Ascending aorta (tissue), 2 donors: Measurements from ENCODE around the gene HOXB3. TPM values are rescaled to one million over a fixed set of nuclear protein-coding genes. Genes with fewer than 3 reads are reported as not detected.

ENCODE experiments used
- DNase-seq, 2 donors: peaks; one replicate each; pipeline ENCODE4 v3.0.0-alpha.2; 2019; ENCODE audit warnings: low spot score in 2 of 2
- H3K27ac ChIP-seq, 2 donors: fragments of 200-600 bp; sonication (generic); one replicate each; pipeline ENCODE4 v1.5.1; 2016 to 2017; ENCODE audit warnings: mild to moderate bottlenecking in 1 of 2
- H3K27me3 ChIP-seq: fragments of 200-600 bp; sonication (generic); one replicate; pipeline ENCODE4 v1.5.1; 2017
- H3K36me3 ChIP-seq, 2 donors: fragments of 200-600 bp; sonication (generic); one replicate each; pipeline ENCODE4 v1.5.1; 2016
- H3K4me1 ChIP-seq, 2 donors: fragments of 200-600 bp; sonication (generic); one replicate each; pipeline ENCODE4 v1.5.1; 2016 to 2017; ENCODE audit warnings: mild to moderate bottlenecking in 1 of 2
- H3K4me3 ChIP-seq, 2 donors: fragments of 200-600 bp; sonication (generic); one replicate each; pipeline ENCODE4 v1.5.1; 2016 to 2017; ENCODE audit warnings: mild to moderate bottlenecking in 1 of 2
- H3K9me3 ChIP-seq, 2 donors: fragments of 200-600 bp; sonication (generic); one replicate each; pipeline ENCODE4 v1.5.1; 2016
- CTCF ChIP-seq, 3 experiments: fragments of 200-600 bp in 2 of 3; fragments of 450-650 bp in 1 of 3; sonication (generic) in 2 of 3; IDR thresholded peaks; one replicate each; pipeline ENCODE4 v1.5.1; 2016 to 2019; ENCODE audit warnings: antibody characterized with exemption in 3 of 3, mild to moderate bottlenecking in 1 of 3, moderate library complexity in 1 of 3
- intact Hi-C: fragments of 100-400 bp; cut with DNase I; formaldehyde crosslinking; loops from one replicate; pipeline ENCODE4 v1.15.1; 2023
- total RNA-seq: library from RNA; depleted of rRNA; stranded (reverse); fragments of >200 nt; gene quantifications from one replicate; pipeline ENCODE4 v1.1.0, GENCODE V29; 2016

Gene HOXB3
- total RNA-seq, 1 donor from 2014 or later, result 19.3 TPM

- intact Hi-C loops, result no loop called here
- no peak for TF ChIP-seq CTCF (IDR thresholded peaks at IDR 0.05)
- no peaks in the 10 kb centered on the region for H3K27me3 ChIP-seq
- no peak overlapping the region for H3K4me3 ChIP-seq
- H3K9me3 ChIP-seq, result no peaks in the 10 kb centered on the region
- H3K4me1 ChIP-seq, result peaks cover 1 to 26% of the 10 kb centered on the region in 2 donors
- no peaks in the 10 kb centered on the region for H3K36me3 ChIP-seq
- H3K27ac ChIP-seq, result peak overlapping the region; percentile 22 to 33
- no peak for DNase-seq
Observed at GRCh38 chr17:48588074-48588415, 2.0 kb downstream of the HOXB3 start.

GRCh38 chr17:48587276-48588073 is 2.6 kb downstream of the HOXB3 start:
- peaks cover 0 to 29% of the 10 kb centered on the region in 2 donors for H3K4me1 ChIP-seq
- peak overlapping the region; percentile 22 to 33 for H3K27ac ChIP-seq
- no peak for TF ChIP-seq CTCF (IDR thresholded peaks at IDR 0.05)
- H3K4me3 ChIP-seq, result no peak overlapping the region
- no peaks in the 10 kb centered on the region for H3K9me3 ChIP-seq
- no peaks in the 10 kb centered on the region for H3K36me3 ChIP-seq
- H3K27me3 ChIP-seq, result no peaks in the 10 kb centered on the region
- DNase-seq, result no peak
- intact Hi-C loops, result no loop called here

GRCh38 chr17:48586355-48587258 is 3.4 kb downstream of the HOXB3 start:
- no peak for TF ChIP-seq CTCF (IDR thresholded peaks at IDR 0.05)
- Histone ChIP-seq H3K27me3 (no peaks in the 10 kb centered on the region), H3K36me3 (no peaks in the 10 kb centered on the region), H3K9me3 (no peaks in the 10 kb centered on the region), H3K27ac (peak overlapping the region; percentile 96 to 97), H3K4me1 (peaks cover 0 to 29% of the 10 kb centered on the region in 2 donors), H3K4me3 (peak overlapping the region; percentile 64 to 72)
- DNase-seq, result no peak
- intact Hi-C loops, result no loop called here

- H3K36me3 ChIP-seq, result no peaks in the 10 kb centered on the region
- H3K27ac ChIP-seq, result peak overlapping the region; percentile 96 to 97
- H3K4me3 ChIP-seq, result peak overlapping the region; percentile 64 to 72
- no peaks in the 10 kb centered on the region for H3K9me3 ChIP-seq
- no peaks in the 10 kb centered on the region for H3K27me3 ChIP-seq
- peaks cover 0 to 32% of the 10 kb centered on the region in 2 donors for H3K4me1 ChIP-seq
- intact Hi-C loops, result no loop called here
- TF ChIP-seq CTCF (IDR thresholded peaks at IDR 0.05), result no peak
- DNase-seq, result no peak
Observed at GRCh38 chr17:48584223-48584741, 5.8 kb downstream of the HOXB3 start.

GRCh38 chr17:48583708-48584222 is 6.3 kb downstream of the HOXB3 start:
- no peak for TF ChIP-seq CTCF (IDR thresholded peaks at IDR 0.05)
- Histone ChIP-seq H3K27ac (peak overlapping the region; percentile 96 to 97), H3K36me3 (no peaks in the 10 kb centered on the region), H3K27me3 (no peaks in the 10 kb centered on the region), H3K9me3 (no peaks in the 10 kb centered on the region), H3K4me1 (peaks cover 0 to 36% of the 10 kb centered on the region in 2 donors), H3K4me3 (no peak overlapping the region)
- no peak for DNase-seq
- intact Hi-C loops, result no loop called here
